Brain pericyte (primary cell): ENCODE data around the gene SELPLG.

ENCODE experiments used
- DNase-seq: peaks from one replicate; pipeline ENCODE4 v3.0.0-alpha.2; 2012; ENCODE audit warnings: low read depth, low spot score

Gene SELPLG

GRCh38 chr12:108572166-108572790 lies 61.4 kb downstream of the SELPLG start:
- DNase-seq = no peak
